ENCODE measurements around the gene HOXA5.

The HOXA5 gene

GRCh38 chr7:27143023-27143949, at the start of gene HOXA5:
TSS of gene HOXA5 (minus strand) at chr7:27143681. CDS start at chr7:27143607, 74 bp downstream.
- no peak for DNase-seq (ENCODE audit: low read depth)

GRCh38 chr7:27192546-27193334, 49.3 kb upstream of the HOXA5 start:
- DNase-seq (ENCODE audit: low read depth): no peak

DNA sequence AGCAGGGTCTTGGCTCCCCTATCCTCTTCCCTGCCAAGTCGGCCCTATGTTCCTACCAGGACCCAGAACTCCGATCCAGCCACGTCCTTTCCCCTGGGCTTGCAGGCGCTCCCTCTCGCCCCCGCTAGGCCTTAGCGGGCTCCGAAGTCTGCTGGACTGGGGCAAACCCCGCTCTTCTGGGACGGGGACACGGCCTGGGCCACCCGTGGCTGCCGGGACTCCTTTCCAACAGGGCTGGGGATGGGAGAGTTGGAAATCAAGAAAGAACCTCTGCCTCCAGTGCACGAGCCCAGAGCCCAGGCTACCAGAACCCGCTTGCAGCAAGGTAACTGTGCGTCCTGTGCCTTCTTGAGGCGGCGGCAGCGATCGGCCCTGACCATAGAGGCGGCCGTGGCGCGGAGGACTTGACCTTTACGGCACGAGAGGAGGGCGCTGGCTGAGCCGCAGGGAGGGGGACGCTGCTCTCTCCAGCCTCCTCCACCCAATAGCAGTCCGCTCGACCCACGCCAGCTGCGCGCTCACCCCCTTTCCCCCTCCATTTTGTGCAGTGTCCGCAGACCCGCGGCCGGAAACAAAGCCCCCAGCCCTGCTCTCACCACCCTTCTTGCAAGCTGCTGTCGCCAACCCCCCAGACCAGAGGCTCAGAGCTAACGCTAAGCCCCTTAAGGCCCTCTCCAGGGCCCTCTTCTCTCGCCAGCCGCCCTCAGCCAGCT, 48.5 kb upstream of the HOXA5 start:
- DNase-seq (ENCODE audit: low read depth): no peak

DNA sequence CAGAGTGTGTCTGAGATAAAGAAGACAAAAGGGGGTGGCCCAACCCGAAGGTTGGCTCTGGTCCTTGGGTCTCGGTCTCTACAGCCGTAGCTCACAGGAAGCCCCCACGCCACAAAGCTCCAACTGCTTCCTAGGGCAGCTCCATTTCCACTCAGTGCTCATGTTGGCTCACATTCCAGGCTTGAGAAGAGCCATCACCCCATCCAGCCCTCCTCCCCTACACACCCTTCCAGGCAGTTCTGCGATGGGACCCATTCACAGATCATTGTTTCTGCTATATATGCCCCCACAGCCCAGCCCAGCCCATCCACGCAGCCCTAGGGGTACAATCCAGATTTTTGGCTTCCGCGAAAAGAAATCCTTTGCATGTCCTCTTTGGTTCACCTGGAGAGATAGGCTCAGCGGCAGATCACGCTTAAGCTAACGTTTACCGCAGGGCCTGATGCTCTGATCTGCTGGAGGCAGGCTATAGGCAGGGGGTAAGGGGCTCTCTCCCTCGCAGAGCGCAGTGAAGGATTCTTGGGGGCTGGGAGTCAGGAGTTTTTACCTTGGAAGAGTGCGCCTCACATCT, 47.8 kb upstream of the HOXA5 start:
- no peak for DNase-seq (ENCODE audit: low read depth)

DNA sequence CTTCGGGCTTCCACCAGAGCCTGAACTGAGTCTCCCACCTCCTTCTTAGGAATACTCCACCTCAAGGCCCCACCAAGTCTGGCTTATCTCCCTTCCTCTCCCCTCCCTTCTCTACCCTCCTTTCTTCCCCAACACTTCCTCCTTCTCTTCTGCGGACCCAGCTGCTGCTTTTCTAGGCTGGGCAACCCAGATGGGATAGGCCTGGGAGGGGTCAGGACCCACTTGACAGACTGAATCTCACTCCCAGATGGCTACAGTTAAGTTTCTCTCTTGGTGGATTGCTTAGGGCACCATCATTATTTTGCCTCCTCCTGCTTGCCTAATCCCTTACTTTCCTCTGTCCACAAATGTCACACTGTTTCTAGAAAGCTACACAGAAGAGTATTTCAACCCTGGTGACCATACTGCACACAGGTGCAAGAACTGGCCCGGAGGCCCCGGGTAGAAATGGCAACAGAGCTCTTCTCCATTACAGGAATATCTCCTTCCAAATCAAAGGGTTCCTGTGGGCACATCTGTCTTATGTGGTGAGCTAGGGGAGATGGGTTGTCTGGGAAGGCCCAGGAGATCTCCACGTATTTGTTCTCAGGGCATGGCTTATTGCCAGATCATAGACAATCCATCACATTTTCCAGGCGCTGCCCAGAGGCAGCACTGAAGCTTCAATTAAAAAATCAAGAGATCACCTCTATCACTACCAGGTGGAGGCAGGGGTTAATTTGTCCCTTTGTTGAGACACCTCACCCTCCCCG, 46.7 kb upstream of the HOXA5 start:
- DNase-seq (ENCODE audit: low read depth): no peak

DNA sequence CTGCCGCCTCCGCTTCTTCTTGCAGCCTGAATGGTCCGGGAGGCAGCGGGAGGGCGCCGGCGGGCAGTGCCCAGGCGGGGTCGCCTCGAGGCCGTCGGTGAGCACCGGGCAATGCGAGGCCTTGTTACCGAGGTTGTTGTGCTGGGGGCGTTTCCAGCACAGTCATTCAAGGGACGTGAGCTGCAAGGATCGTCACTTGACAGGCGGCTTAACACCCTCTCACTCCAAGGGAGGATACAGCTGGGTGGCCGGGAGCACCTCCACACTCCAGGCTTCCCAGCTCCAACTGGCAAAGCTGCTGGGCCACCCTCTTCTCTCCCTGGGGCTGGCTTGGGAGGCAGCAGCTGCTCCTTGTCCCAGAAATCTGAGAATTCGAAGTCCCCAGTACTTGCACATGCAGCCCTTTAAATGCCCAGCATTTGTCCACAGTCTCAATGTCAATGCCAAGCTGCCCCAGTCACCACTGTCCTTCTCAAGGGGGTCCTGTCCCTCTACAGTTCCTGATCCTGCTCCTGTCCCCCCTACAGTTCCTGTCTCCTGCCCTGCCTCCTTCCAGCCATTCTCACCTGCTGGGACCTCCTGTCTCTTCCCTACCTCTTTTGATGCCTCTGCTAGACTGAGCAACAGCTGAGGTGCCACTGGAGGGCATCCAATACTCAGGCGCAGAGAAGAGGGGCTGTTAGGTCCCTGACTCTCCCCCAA, 46.0 kb upstream of the HOXA5 start:
- DNase-seq (ENCODE audit: low read depth): peak; percentile 46

GRCh38 chr7:27188386-27189294, 45.2 kb upstream of the HOXA5 start:
- DNase-seq (ENCODE audit: low read depth): peak; percentile 27

GRCh38 chr7:27187475-27188385, 44.2 kb upstream of the HOXA5 start:
- DNase-seq (ENCODE audit: low read depth): peak; percentile 13

GRCh38 chr7:27186668-27187474, 43.4 kb upstream of the HOXA5 start:
- DNase-seq (ENCODE audit: low read depth): peak; percentile 22

GRCh38 chr7:27185854-27186667, 42.6 kb upstream of the HOXA5 start:
- peak; percentile 17 for DNase-seq (ENCODE audit: low read depth)

- DNase-seq (ENCODE audit: low read depth): peak; percentile 94
Measured at GRCh38 chr7:27185013-27185853, 41.8 kb upstream of the HOXA5 start, which contains the start of gene HOXA11. TSS of gene HOXA11 (minus strand) at chr7:27185232. CDS start at chr7:27185144, 88 bp downstream.

DNA sequence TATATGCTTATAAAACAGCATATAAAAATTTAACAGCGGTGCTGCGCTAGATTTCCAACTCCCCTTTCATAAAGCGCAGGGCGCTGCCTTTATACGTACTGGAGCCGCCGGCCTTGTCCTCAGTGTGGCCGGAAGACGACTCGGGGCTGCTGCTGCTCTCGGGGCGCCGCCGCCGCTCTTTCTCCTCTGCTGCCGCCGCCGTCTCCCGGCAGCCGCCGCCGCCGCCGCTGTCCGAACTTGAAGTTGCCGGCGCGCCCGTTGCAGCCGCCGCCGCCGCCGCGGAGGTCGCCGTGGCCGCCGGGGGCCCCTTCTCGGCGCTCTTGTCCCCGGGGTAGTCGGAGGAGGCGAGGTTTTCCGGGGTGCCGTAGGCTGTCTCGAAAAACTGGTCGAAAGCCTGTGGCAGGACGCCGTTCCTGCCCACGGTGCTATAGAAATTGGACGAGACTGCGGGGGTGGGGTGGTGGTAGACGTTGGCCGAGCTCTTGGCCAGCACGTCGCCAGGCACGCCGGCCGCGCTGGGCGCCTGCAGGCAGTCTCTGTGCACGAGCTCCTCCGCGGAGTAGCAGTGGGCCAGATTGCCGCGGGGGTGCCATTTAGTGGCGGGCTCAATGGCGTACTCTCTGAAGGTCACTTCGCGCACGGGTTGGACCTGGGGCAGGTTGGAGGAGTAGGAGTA, 41.0 kb upstream of the HOXA5 start:
- DNase-seq (ENCODE audit: low read depth): peak; percentile 8

DNA sequence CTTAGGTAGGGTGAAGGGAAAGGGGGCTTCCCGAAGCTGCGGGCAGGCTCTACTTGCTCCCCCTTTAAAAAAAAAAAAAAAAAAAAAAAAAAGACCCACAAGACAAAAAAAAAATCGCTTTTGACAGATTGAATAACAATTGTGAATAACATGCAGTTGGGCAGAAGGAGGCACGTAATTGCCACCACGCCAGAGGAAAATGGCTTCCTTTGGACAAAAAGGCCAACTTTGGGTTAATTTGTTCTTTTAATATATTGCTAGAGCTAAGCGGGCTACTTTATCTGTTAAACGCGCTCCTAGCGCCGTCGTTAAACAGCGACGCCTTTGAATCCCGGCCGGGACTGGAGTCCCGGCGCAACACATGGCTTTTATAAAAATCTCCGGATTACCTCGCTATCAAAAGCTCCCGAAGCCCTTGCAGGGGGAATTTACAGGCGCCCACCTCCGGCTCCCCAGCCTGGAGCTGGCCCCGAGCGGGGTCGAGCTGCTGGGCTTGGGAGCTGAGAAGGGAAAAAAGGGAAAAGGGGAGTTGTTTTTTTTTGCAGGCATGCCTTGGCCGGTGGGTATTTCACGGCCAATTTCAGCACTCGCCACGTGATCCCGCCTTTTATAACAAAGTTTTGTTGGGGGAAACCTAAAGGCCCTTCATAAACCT, 40.3 kb upstream of the HOXA5 start:
- no peak for DNase-seq (ENCODE audit: low read depth)

- no peak for DNase-seq (ENCODE audit: low read depth)
Measured at GRCh38 chr7:27182861-27183681, 39.6 kb upstream of the HOXA5 start.
